Glutamatergic neuron (in vitro differentiated cells): Measurements from ENCODE around the gene SPINK7. TPM values are rescaled to one million over a fixed set of nuclear protein-coding genes. Genes with fewer than 3 reads are reported as not detected.
"Not testable (repeated sequence)": the region's sequence is repeated elsewhere in the genome, so short reads cannot be mapped to it uniquely, and the experiment has no call there.

Source experiments
- DNase-seq: peaks from one replicate; pipeline ENCODE4 v3.0.0; 2022
- H3K27ac Mint-ChIP-seq: one replicate; pipeline ENCODE4 v1.8.0; 2020; ENCODE audit warnings: mild to moderate bottlenecking, mixed read lengths, inconsistent platforms; ENCODE audit not compliant: unreplicated experiment
- H3K27me3 Mint-ChIP-seq: one replicate; pipeline ENCODE4 v1.8.0; 2020; ENCODE audit warnings: mild to moderate bottlenecking, moderate library complexity, mixed read lengths, inconsistent platforms; ENCODE audit not compliant: unreplicated experiment
- H3K36me3 Mint-ChIP-seq: one replicate; pipeline ENCODE4 v1.8.0; 2020; ENCODE audit warnings: mild to moderate bottlenecking, mixed read lengths, inconsistent platforms; ENCODE audit not compliant: unreplicated experiment
- H3K4me1 Mint-ChIP-seq: one replicate; pipeline ENCODE4 v1.8.0; 2020; ENCODE audit warnings: mild to moderate bottlenecking, low read depth, mixed read lengths, inconsistent platforms; ENCODE audit not compliant: unreplicated experiment
- H3K4me3 Mint-ChIP-seq: one replicate; pipeline ENCODE4 v1.8.0; 2020; ENCODE audit warnings: mild to moderate bottlenecking, mixed read lengths, inconsistent platforms; ENCODE audit not compliant: unreplicated experiment
- H3K9me3 Mint-ChIP-seq: one replicate; pipeline ENCODE4 v1.8.0; 2020; ENCODE audit warnings: mild to moderate bottlenecking, moderate library complexity, mixed read lengths, inconsistent platforms; ENCODE audit not compliant: unreplicated experiment
- total RNA-seq: library from RNA; stranded (reverse); fragmentation: NEBNext Ultra II Directional; extraction: Animal tissue kit (Norgen Biotek cat#: 25700); gene quantifications from one replicate; pipeline ENCODE4 v1.2.1, GENCODE V29; 2021; ENCODE audit not compliant: unreplicated experiment
- TF ChIP-seq, protein P1 (sequence below): fragments of 200-600 bp; sonication (generic); IDR thresholded peaks from one replicate; pipeline ENCODE4 v1.5.0; 2021; ENCODE audit not compliant: partially characterized antibody, unreplicated experiment

The SPINK7 gene
- total RNA-seq, 1 donor from 2014 or later = not detected

DNA sequence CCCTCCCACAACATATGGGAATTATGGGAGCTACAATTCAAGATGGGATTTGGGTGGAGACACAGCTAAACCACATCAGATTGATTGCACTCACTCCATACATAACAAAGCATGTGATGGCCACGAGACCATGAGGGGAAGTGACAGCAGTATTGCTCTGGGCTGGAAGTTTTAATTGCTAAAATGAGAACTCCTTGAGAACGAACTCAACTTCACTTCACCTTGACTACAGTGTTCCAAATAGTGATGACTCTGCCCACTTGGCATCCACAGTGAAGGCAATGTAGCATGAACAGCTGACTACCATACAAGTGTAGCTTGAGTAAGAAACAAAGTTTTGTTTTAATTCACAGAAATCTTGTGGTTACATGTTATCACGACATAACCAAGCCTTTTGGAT, 739 bp upstream of the SPINK7 start:
- Mint-ChIP-seq H3K27me3 (no peaks in the 10 kb centered on the region), H3K27ac (no peak overlapping the region), H3K9me3 (no peaks in the 10 kb centered on the region), H3K36me3 (peaks cover 8% of the 10 kb centered on the region), H3K4me3 (no peak overlapping the region), H3K4me1 (no peaks in the 10 kb centered on the region)
- TF ChIP-seq, protein P1, sequence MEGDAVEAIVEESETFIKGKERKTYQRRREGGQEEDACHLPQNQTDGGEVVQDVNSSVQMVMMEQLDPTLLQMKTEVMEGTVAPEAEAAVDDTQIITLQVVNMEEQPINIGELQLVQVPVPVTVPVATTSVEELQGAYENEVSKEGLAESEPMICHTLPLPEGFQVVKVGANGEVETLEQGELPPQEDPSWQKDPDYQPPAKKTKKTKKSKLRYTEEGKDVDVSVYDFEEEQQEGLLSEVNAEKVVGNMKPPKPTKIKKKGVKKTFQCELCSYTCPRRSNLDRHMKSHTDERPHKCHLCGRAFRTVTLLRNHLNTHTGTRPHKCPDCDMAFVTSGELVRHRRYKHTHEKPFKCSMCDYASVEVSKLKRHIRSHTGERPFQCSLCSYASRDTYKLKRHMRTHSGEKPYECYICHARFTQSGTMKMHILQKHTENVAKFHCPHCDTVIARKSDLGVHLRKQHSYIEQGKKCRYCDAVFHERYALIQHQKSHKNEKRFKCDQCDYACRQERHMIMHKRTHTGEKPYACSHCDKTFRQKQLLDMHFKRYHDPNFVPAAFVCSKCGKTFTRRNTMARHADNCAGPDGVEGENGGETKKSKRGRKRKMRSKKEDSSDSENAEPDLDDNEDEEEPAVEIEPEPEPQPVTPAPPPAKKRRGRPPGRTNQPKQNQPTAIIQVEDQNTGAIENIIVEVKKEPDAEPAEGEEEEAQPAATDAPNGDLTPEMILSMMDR = no peak
- DNase-seq = no peak

- peaks cover 5% of the 10 kb centered on the region for H3K36me3 Mint-ChIP-seq
- DNase-seq = no peak
Measured at GRCh38 chr5:148314187-148314586, 2.0 kb downstream of the SPINK7 start.

GRCh38 chr5:148314731-148315130, 2.5 kb downstream of the SPINK7 start:
- TF ChIP-seq, protein P1 = no peak
- Mint-ChIP-seq H3K4me1 (peaks cover 1% of the 10 kb centered on the region), H3K27me3 (peaks cover 3% of the 10 kb centered on the region), H3K9me3 (peaks cover 2% of the 10 kb centered on the region), H3K27ac (no peak overlapping the region), H3K4me3 (no peak overlapping the region), H3K36me3 (peaks cover under 1% of the 10 kb centered on the region)
- no peak for DNase-seq

More at GRCh38 chr5:148314187-148314586, 2.0 kb downstream of the SPINK7 start:
- Mint-ChIP-seq H3K27ac (no peak overlapping the region), H3K4me3 (no peak overlapping the region), H3K9me3 (no peaks in the 10 kb centered on the region), H3K4me1 (no peaks in the 10 kb centered on the region), H3K27me3 (peaks cover 2% of the 10 kb centered on the region)
- TF ChIP-seq, protein P1 = no peak

- H3K36me3 Mint-ChIP-seq, H3K9me3 Mint-ChIP-seq, H3K4me1 Mint-ChIP-seq, H3K27me3 Mint-ChIP-seq: not testable (repeated sequence)
- peak; percentile 36 for DNase-seq
- peak overlapping the region; percentile 89 for H3K4me3 Mint-ChIP-seq
- H3K27ac Mint-ChIP-seq = peak overlapping the region; percentile 99
Measured at GRCh38 chr5:148320011-148320963, 8.1 kb downstream of the SPINK7 start.

- Mint-ChIP-seq H3K27me3 (no peaks in the 10 kb centered on the region), H3K9me3 (peaks cover 2% of the 10 kb centered on the region), H3K36me3 (no peaks in the 10 kb centered on the region), H3K4me3 (no peak overlapping the region), H3K27ac (no peak overlapping the region), H3K4me1 (no peaks in the 10 kb centered on the region)
- TF ChIP-seq, protein P1 = no peak
- DNase-seq = no peak
Measured at GRCh38 chr5:148333262-148333849, 21.1 kb downstream of the SPINK7 start.
